D721Med (cell line): ENCODE measurements around the gene MAP3K20.
A peak's percentile ranks its signal among the peaks of the same experiment; 100 is the strongest.
"Not testable (repeated sequence)": the region's sequence is repeated elsewhere in the genome, so short reads cannot be mapped to it uniquely, and the experiment has no call there.

Source experiments
- DNase-seq: peaks from one replicate; pipeline ENCODE4 v3.0.0; 2011; ENCODE audit warnings: low spot score; ENCODE audit not compliant: insufficient read length
- FAIRE-seq: peaks from 2 replicates; lab custom pipeline; 2011; peaks lifted over from hg19 to GRCh38; lab: Jason Lieb, UNC
- CTCF ChIP-seq: IDR thresholded peaks from 2 replicates; pipeline ENCODE4 v1.5.1; 2012; ENCODE audit warnings: mild to moderate bottlenecking, control low read depth; ENCODE audit not compliant: insufficient read depth; ENCODE audit errors: missing control alignments

The MAP3K20 gene

GRCh38 chr2:173032032-173032431 lies 43.6 kb upstream of the MAP3K20 start:
- no peak for DNase-seq
- TF ChIP-seq CTCF, result no peak
- no peak for FAIRE-seq

DNA sequence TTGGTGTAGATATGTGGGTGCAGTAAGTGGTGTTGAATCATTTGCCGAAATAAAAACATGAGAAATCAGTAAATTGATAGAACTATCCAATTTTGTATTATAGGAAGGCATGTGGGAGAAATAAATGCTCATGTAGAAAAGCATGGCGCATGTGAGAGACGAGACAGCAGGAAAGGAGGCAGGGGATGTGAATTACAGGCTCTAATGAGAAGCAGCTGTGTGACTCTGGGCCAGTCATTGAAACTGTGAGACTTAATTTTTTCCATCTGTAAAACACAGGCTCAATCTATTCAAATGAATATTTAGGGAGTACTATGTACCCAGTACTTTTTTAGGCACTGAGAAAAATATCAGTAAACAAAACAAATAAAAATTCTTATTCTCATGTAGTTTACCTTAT lies 42.6 kb upstream of the MAP3K20 start:
- FAIRE-seq, result no peak
- no peak for DNase-seq
- no peak for TF ChIP-seq CTCF

DNA sequence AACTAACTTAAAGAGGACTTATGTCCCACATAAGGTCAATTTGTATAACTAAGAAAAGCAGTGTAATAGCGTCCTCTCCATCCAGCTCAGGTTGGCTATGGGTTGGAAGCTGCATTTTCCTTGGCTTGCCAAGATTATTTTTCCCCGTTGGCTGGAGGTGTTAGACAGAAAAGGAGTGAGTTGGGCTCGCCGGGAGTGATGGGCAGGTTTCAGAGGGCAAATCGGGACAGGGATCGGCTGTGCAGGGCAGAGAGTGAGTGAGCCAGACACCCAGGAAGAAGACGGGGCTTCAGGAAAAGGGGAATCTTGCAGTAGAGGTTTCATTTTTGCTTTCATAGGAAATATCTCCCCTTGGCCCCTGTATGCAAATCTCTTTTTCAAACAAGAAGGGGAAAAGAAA lies 41.5 kb upstream of the MAP3K20 start:
- TF ChIP-seq CTCF, result no peak
- DNase-seq, result no peak
- no peak for FAIRE-seq

DNA sequence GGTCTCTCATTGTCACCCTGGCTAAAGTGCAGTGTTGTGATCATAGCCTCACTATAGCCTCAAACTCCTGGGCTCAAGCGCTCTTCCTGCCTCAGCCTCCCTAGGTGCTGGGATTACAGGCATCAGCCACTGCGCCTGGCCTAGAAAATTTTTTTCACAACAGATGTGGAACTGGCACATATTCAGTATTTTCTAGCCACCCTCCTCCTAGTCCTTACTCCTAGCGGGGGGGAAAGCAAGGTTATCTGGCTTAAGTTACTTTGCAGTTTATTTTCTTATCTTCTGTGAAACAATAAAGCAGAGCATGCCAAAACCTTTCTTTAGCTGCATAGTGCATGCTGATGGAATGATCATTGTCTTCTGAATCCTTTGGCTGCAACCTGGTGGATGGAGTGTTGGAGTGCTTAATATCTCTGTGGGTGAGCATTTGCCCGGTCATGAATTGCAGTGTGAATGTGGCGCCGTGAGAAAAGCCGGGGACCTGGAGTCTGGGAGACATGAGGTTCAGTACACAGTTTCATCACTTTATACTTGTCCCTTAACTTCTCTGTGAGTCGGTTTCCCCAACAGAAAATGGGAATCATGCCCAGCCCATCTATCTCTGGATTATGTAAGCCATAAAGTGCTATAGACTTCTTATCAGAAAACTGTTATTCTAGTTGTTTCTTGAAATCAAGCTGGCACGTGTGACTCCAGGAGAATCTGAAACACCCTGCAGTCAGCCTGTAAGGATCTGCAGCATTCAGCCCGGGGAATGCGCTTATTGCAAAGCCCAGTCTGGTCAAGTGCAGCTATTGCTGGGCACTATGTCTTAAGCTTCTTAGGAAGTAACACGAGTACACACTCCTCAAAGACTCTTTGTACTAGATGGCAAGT lies 38.2 kb upstream of the MAP3K20 start:
- no peak for FAIRE-seq
- TF ChIP-seq CTCF, result no peak
- peak; percentile 31 for DNase-seq

- not testable (repeated sequence) for DNase-seq, FAIRE-seq
Measured at GRCh38 chr2:173038257-173038656, 37.4 kb upstream of the MAP3K20 start.

DNA sequence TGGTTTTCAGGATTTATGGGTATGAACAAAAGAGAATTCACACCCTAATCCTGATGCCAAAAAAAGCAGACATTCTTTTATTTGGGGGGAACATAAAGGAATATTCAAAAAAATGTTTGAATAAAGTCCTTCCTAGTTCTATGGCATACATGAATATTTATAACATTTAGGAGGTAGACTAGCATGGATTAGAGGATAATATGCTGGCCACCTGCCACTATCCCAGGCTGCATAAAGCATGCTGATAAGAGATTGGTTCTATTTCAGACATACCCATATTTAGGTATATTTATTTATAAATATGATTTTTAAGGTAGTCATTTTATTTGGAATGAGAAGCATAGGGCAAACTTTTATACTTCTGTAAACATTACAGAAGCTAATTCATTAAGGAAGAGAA lies 34.9 kb upstream of the MAP3K20 start:
- no peak for TF ChIP-seq CTCF
- DNase-seq (no peak), FAIRE-seq (no peak)

- DNase-seq, result no peak
- TF ChIP-seq CTCF, result no peak
- FAIRE-seq, result no peak
Measured at GRCh38 chr2:173043476-173043875, 32.2 kb upstream of the MAP3K20 start.
